H1 (cell line): ENCODE data around the gene AGAP1. TPM values are rescaled to one million over a fixed set of nuclear protein-coding genes. Genes with fewer than 3 reads are reported as not detected.

Source experiments
- FOSL1 ChIP-seq: IDR thresholded peaks from 2 replicates; pipeline ENCODE4 v1.6.1; 2011; ENCODE audit warnings: mild to moderate bottlenecking, low read depth, low read length, moderate library complexity; ENCODE audit not compliant: insufficient read depth
- KDM1A ChIP-seq: fragments of 200-600, 300-600 bp; sonication (generic); IDR thresholded peaks from 2 replicates; pipeline ENCODE4 v1.7.1; 2016; ENCODE audit warnings: mild to moderate bottlenecking, low read length, borderline replicate concordance
- MAFK ChIP-seq: IDR thresholded peaks from 2 replicates; pipeline ENCODE4 v1.6.1; 2012; ENCODE audit warnings: low read depth, mild to moderate bottlenecking, improper control_type of control experiment, low read length
- SIN3A ChIP-seq, 2 experiments: IDR thresholded peaks in 1 of 2; conservative IDR thresholded peaks in 1 of 2; 2 replicates each; pipeline ENCODE4 v1.6.1; 2011 to 2012; ENCODE audit warnings: low read length in 2 of 2, improper control_type of control experiment in 1 of 2, low read depth in 1 of 2, mild to moderate bottlenecking in 1 of 2
- YY1 ChIP-seq: IDR thresholded peaks from 2 replicates; pipeline ENCODE4 v1.6.1; 2011; ENCODE audit warnings: low read depth, mild to moderate bottlenecking, low read length
- polyA plus RNA-seq, 7 experiments: library from polyadenylated mRNA; depleted of rRNA in 3 of 7; stranded (reverse) in 5 of 7; unstranded in 2 of 7; fragments of >200 nt in 5 of 7; fragments of 200-250 nt in 2 of 7; gene quantifications; 1 replicate in 5 of 7; 2 replicates in 1 of 7; 4 replicates in 1 of 7; pipeline versions ENCODE4 v1.2.1 to v1.2.3, GENCODE V29; 2011 to 2013; ENCODE audit warnings: missing spikeins in 2 of 7, mixed read lengths in 2 of 7
- total RNA-seq: library from RNA; stranded (reverse); fragmentation: NEBNext Ultra II Directional; extraction: Animal tissue kit (Norgen Biotek cat#: 25700); gene quantifications from 2 replicates; pipeline ENCODE4 v1.2.1, GENCODE V29; 2021
- TF ChIP-seq, protein P1 (sequence below): IDR thresholded peaks from 2 replicates; pipeline ENCODE4 v1.6.1; 2012; ENCODE audit warnings: inconsistent platforms
- TF ChIP-seq, protein P2 (sequence below): IDR thresholded peaks from 2 replicates; pipeline ENCODE4 v1.6.1; 2012; ENCODE audit warnings: inconsistent platforms

AGAP1 gene
- total and polyA plus RNA-seq, 2 of the 8 experiments (the other 6 are each of a cell fraction or from before 2014, with no cell fraction given): 18.1 to 39.4 TPM

GRCh38 chr2:235658351-235659174, 164.7 kb downstream of the AGAP1 start (continued):
- no peak for TF ChIP-seq KDM1A
- TF ChIP-seq, protein P1, sequence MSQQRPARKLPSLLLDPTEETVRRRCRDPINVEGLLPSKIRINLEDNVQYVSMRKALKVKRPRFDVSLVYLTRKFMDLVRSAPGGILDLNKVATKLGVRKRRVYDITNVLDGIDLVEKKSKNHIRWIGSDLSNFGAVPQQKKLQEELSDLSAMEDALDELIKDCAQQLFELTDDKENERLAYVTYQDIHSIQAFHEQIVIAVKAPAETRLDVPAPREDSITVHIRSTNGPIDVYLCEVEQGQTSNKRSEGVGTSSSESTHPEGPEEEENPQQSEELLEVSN: peak; percentile 60
- TF ChIP-seq, protein P2, sequence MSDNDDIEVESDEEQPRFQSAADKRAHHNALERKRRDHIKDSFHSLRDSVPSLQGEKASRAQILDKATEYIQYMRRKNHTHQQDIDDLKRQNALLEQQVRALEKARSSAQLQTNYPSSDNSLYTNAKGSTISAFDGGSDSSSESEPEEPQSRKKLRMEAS: peak; percentile 17
- TF ChIP-seq FOSL1: no peak
- no peak for TF ChIP-seq MAFK
- TF ChIP-seq SIN3A (conservative IDR thresholded peaks at IDR 0.05 in 1 of 2, IDR thresholded peaks at IDR 0.05 in 1 of 2; ENCODE audit: low read depth in 1 of 2, low read length in 2 of 2): no peak
- TF ChIP-seq YY1: peak; percentile 35; the same call in 1 of the 2 replicates
- TF ChIP-seq, all 59 proteins: peak for 9
